ENCODE data around the gene EVI5. TPM values are rescaled to one million over a fixed set of nuclear protein-coding genes. Genes with fewer than 3 reads are reported as not detected.

The EVI5 gene
- polyA plus RNA-seq, 2 of the 4 experiments (the other 2 are of a cell fraction), result 10.2 to 10.4 TPM

DNA sequence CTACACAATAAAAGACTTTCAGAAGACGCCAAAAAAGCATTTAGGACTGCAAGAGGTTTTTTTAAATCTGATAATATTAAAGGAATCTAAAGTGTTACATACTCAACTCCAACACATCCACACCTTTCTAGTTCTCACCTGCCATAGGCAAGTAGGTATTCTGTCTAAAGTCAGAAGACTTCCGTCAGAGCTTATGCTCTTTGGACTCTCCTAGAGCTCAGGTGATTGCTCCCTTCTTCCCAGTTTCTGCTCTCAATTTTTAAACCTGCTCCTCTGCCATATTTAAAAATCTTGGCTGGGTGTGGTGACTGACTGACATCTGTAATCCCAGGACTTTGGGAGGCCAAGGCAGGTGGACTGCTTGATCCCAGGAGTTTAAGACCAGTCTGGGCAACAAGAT lies 16.6 kb downstream of the EVI5 start:
- Histone ChIP-seq H3K4me3 (no peak overlapping the region), H3K27ac (no peak overlapping the region), H3K9me3 (peaks cover 6% of the 10 kb centered on the region; the same call in 1 of the 3 replicates), H3K4me2 (no peak overlapping the region), H3K4me1 (no peaks in the 10 kb centered on the region)
- TF ChIP-seq ZSCAN20 (CRISPR knock-in tag; IDR thresholded peaks at IDR 0.05) (no peak), ZNF302 (CRISPR knock-in tag; IDR thresholded peaks at IDR 0.05) (no peak), MAX (IDR thresholded peaks at IDR 0.05) (no peak), FOSB (CRISPR knock-in tag; IDR thresholded peaks at IDR 0.05) (no peak), BCL3 (IDR thresholded peaks at IDR 0.05) (no peak), TFCP2L1 (CRISPR knock-in tag; IDR thresholded peaks at IDR 0.05) (no peak), RNF2 (IDR thresholded peaks at IDR 0.05; ENCODE audit: borderline replicate concordance, low read depth) (no peak), EP300 (IDR thresholded peaks at IDR 0.05) (no peak), ZC3H11A (IDR thresholded peaks at IDR 0.05) (no peak)
- WGBS (ENCODE audit: missing lambda C conversion rate), result 96% methylated on average over 2 of the region's 2 CpGs
- FAIRE-seq, result no peak
- ChIA-PET POLR2A (no interaction called here), CTCF (interaction anchor here (1.2 to 1.4 kb wide), 2 partner anchors 63 to 458 kb away, joined by 3 to 4 read pairs; partner anchors contain the start of gene RPL5)
- ATAC-seq, result no peak
- DNase-seq (ENCODE audit: low read depth in 1 of 2, low spot score in 1 of 2), result no peak

DNA sequence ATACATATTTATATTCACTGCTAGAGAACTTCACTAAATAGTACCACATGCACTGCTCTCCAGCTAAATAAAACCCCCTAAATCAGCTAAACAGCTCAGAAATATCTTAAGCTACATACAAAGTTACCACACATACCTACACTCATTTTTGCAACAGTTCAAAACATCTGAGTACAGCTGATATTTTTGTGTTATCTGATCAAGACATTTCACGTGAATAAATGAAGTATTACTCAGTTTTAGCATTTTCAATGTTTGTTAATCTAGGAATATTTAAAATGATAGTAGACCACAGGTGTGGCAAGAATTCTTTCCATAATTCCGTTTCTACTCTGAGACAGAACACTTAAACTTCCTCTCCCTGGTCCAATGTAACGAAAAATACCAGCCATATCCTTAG lies 20.8 kb downstream of the EVI5 start:
- ChIA-PET POLR2A (interaction anchor here (0.5 kb wide), 1 partner anchor 13 kb away, joined by 3 read pairs; no protein-coding TSS in a partner anchor), CTCF (no interaction called here)
- Histone ChIP-seq H3K4me1 (no peaks in the 10 kb centered on the region), H3K4me2 (no peak overlapping the region), H3K9me3 (peaks cover 5% of the 10 kb centered on the region; the same call in 1 of the 3 replicates), H3K27ac (no peak overlapping the region), H3K4me3 (no peak overlapping the region)
- no peak for ATAC-seq
- 87% methylated on average over 3 of the region's 3 CpGs for WGBS (ENCODE audit: missing lambda C conversion rate)
- DNase-seq (ENCODE audit: low read depth in 1 of 2, low spot score in 1 of 2), result no peak
- FAIRE-seq, result no peak
- TF ChIP-seq MYC (IDR thresholded peaks at IDR 0.05; ENCODE audit: borderline replicate concordance, low read length) (no peak), KDM1A (IDR thresholded peaks at IDR 0.05; ENCODE audit: low read depth) (no peak), RCOR1 (IDR thresholded peaks at IDR 0.05; ENCODE audit: low read depth, low read length) (no peak), SREBF2 (IDR thresholded peaks at IDR 0.05) (no peak), HMGXB4 (CRISPR knock-in tag; IDR thresholded peaks at IDR 0.05; ENCODE audit: borderline replicate concordance) (no peak), MAZ (IDR thresholded peaks at IDR 0.05; ENCODE audit: borderline replicate concordance, low read depth, low read length) (no peak)

DNA sequence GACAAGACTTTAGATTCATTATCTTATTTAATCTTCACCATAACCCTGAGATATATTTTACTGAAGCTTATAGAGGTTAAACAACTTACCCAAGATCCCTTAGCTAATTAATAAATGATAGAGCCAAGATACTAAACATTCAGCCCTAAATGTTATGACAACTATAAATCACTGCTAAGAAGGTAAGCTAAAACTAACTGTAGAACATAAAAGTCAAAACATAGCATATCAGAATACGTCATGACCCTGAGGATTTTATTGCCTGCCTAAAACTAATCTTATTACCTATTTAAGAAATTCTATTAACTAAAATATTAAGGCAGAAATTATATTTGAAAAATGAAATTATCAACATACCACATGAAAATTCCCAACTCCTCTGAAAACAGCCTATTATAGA lies 22.6 kb downstream of the EVI5 start:
- no peak overlapping the region for H3K4me3 ChIP-seq
- POLR2A ChIA-PET, result no interaction called here

More for the DNA sequence above, 22.6 kb downstream of the EVI5 start:
- CTCF ChIA-PET, result no interaction called here
- DNase-seq (ENCODE audit: low read depth in 1 of 2, low spot score in 1 of 2) (no peak), FAIRE-seq (no peak), ATAC-seq (no peak)
- Histone ChIP-seq H3K9me3 (no peaks in the 10 kb centered on the region; the same call in 2 of the 3 replicates), H3K27ac (no peak overlapping the region), H3K4me2 (no peak overlapping the region), H3K4me1 (no peaks in the 10 kb centered on the region)
- no peak for TF ChIP-seq NR3C1 (IDR thresholded peaks at IDR 0.05)
- TF ChIP-seq EP300 (IDR thresholded peaks at IDR 0.05), result no peak
- no peak for TF ChIP-seq NPAS2 (CRISPR knock-in tag; IDR thresholded peaks at IDR 0.05; ENCODE audit: borderline replicate concordance)
- TF ChIP-seq RFX5 (IDR thresholded peaks at IDR 0.05), result no peak
- TF ChIP-seq RCOR1 (IDR thresholded peaks at IDR 0.05; ENCODE audit: low read depth, low read length), result no peak
- no peak for TF ChIP-seq ELK1 (IDR thresholded peaks at IDR 0.05; ENCODE audit: low read depth, low read length)
- TF ChIP-seq KDM5A (IDR thresholded peaks at IDR 0.05), result no peak
- TF ChIP-seq KDM1A (IDR thresholded peaks at IDR 0.05; ENCODE audit: low read depth), result no peak
- no peak for TF ChIP-seq ZSCAN20 (CRISPR knock-in tag; IDR thresholded peaks at IDR 0.05)
- TF ChIP-seq FOSB (CRISPR knock-in tag; IDR thresholded peaks at IDR 0.05), result no peak
- TF ChIP-seq USF2 (IDR thresholded peaks at IDR 0.05), result no peak
- no peak for TF ChIP-seq HOXB5 (CRISPR knock-in tag; IDR thresholded peaks at IDR 0.05)
- TF ChIP-seq HES2 (IDR thresholded peaks at IDR 0.05), result no peak
- TF ChIP-seq, protein P1, sequence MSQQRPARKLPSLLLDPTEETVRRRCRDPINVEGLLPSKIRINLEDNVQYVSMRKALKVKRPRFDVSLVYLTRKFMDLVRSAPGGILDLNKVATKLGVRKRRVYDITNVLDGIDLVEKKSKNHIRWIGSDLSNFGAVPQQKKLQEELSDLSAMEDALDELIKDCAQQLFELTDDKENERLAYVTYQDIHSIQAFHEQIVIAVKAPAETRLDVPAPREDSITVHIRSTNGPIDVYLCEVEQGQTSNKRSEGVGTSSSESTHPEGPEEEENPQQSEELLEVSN (IDR thresholded peaks at IDR 0.05; ENCODE audit: borderline replicate concordance, low read depth), result no peak
- TF ChIP-seq POLR2AphosphoS2 (conservative IDR thresholded peaks at IDR 0.05; ENCODE audit: low read length), result no peak
- no peak for TF ChIP-seq RAD21 (conservative IDR thresholded peaks at IDR 0.05 in 1 of 2, IDR thresholded peaks at IDR 0.05 in 1 of 2)
- no peak for TF ChIP-seq ZNF302 (CRISPR knock-in tag; IDR thresholded peaks at IDR 0.05)
- WGBS (ENCODE audit: missing lambda C conversion rate), result 100% methylated on average over 1 of the region's 1 CpG
